Fibroblast of lung (primary cell): ENCODE results near the gene ADRA1B. TPM values are rescaled to one million over a fixed set of nuclear protein-coding genes. Genes with fewer than 3 reads are reported as not detected.

Experiments used
- DNase-seq, 2 donors: peaks; one replicate each; pipeline versions ENCODE4 v3.0.0 to v3.0.0-alpha.2; 2010; ENCODE audit warnings: low read depth in 2 of 2
- H2AFZ ChIP-seq: 2 replicates; pipeline ENCODE4 v1.5.1; 2012; ENCODE audit warnings: low read length, control low read depth, inconsistent platforms
- H3K27ac ChIP-seq: 2 replicates; pipeline ENCODE4 v1.5.1; 2011; ENCODE audit warnings: low read length, control low read depth; ENCODE audit not compliant: insufficient read depth
- H3K27me3 ChIP-seq: 2 replicates; pipeline ENCODE4 v1.5.1; 2011; ENCODE audit warnings: mild to moderate bottlenecking, low read length; ENCODE audit not compliant: control insufficient read depth, insufficient read depth
- H3K36me3 ChIP-seq: 2 replicates; pipeline ENCODE4 v1.5.1; 2011; ENCODE audit warnings: low read length; ENCODE audit not compliant: control insufficient read depth, insufficient read depth
- H3K4me1 ChIP-seq: 2 replicates; pipeline ENCODE4 v1.5.1; 2011; ENCODE audit warnings: low read length; ENCODE audit not compliant: control insufficient read depth, insufficient read depth; ENCODE audit errors: extremely low read depth
- H3K4me2 ChIP-seq: 2 replicates; pipeline ENCODE4 v1.5.1; 2011; ENCODE audit warnings: low read length, control low read depth; ENCODE audit not compliant: insufficient read depth; ENCODE audit errors: extremely low read depth
- H3K4me3 ChIP-seq, 4 experiments: fragments of 200-600 bp in 1 of 4; sonication (generic) in 1 of 4; replicated peaks in 1 of 4; 2 replicates each; pipeline ENCODE4 v1.5.1; 2011 to 2016; ENCODE audit warnings: low read length in 4 of 4, low read depth in 3 of 4, mild to moderate bottlenecking in 3 of 4, control low read depth in 2 of 4, inconsistent platforms in 1 of 4, mixed read lengths in 1 of 4; ENCODE audit not compliant: insufficient read depth in 1 of 4; ENCODE audit errors: control extremely low read depth in 1 of 4
- H3K79me2 ChIP-seq: 2 replicates; pipeline ENCODE4 v1.5.1; 2012; ENCODE audit warnings: mild to moderate bottlenecking, low read length, inconsistent platforms; ENCODE audit not compliant: control insufficient read depth, insufficient read depth
- H3K9ac ChIP-seq: 2 replicates; pipeline ENCODE4 v1.5.1; 2011; ENCODE audit warnings: mild to moderate bottlenecking, low read length, control low read depth; ENCODE audit not compliant: insufficient read depth
- H3K9me3 ChIP-seq: 2 replicates; pipeline ENCODE4 v1.5.1; 2012; ENCODE audit warnings: low read depth, low read length; ENCODE audit not compliant: control insufficient read depth, insufficient read depth
- H4K20me1 ChIP-seq: 2 replicates; pipeline ENCODE4 v1.5.1; 2011; ENCODE audit warnings: low read length; ENCODE audit not compliant: control insufficient read depth, insufficient read depth; ENCODE audit errors: extremely low read depth
- CTCF ChIP-seq, 2 donors: IDR thresholded peaks in 1 of 2; conservative IDR thresholded peaks in 1 of 2; 1 replicate in 1 of 2; 2 replicates in 1 of 2; pipeline ENCODE4 v1.5.1; 2011 to 2012; ENCODE audit warnings: low read length in 2 of 2, control low read depth in 1 of 2, inconsistent platforms in 1 of 2, low read depth in 1 of 2, mild to moderate bottlenecking in 1 of 2
- EZH2 ChIP-seq: IDR thresholded peaks from 2 replicates; pipeline ENCODE4 v1.5.1; 2012; ENCODE audit warnings: low read length, control low read depth, mild to moderate bottlenecking; ENCODE audit errors: missing control alignments
- polyA plus RNA-seq, 2 donors: library from polyadenylated mRNA; depleted of rRNA in 1 of 2; stranded (reverse) in 1 of 2; unstranded in 1 of 2; fragments of >200 nt; gene quantifications; 2 replicates each; pipeline ENCODE4 v1.2.1, GENCODE V29; 2011 to 2012; ENCODE audit warnings: missing spikeins in 1 of 2
- total RNA-seq: library from RNA; depleted of rRNA; stranded (reverse); fragments of >200 nt; gene quantifications from 2 replicates; pipeline ENCODE4 v1.2.1, GENCODE V29; 2014

Gene ADRA1B
- total and polyA plus RNA-seq, 2 donors (not counting 1 experiment from before 2014, with no cell fraction given): 0.99 to 1.7 TPM

GRCh38 chr5:160018945-160019625 lies 102.8 kb downstream of the ADRA1B start:
- H4K20me1 ChIP-seq: no peaks in the 10 kb centered on the region
- no peaks in the 10 kb centered on the region for H3K27me3 ChIP-seq
- H3K4me3 ChIP-seq: no peak overlapping the region
- peaks cover 7% of the 10 kb centered on the region for H3K4me1 ChIP-seq
- no peak overlapping the region for H3K4me2 ChIP-seq
- H3K9ac ChIP-seq: no peak overlapping the region
- no peaks in the 10 kb centered on the region for H3K79me2 ChIP-seq
- no peak overlapping the region for H3K27ac ChIP-seq
- TF ChIP-seq CTCF (conservative IDR thresholded peaks at IDR 0.05 in 1 of 2, IDR thresholded peaks at IDR 0.05 in 1 of 2; ENCODE audit: low read depth in 1 of 2, low read length in 2 of 2) (no peak), EZH2 (no peak)
- H3K9me3 ChIP-seq: no peaks in the 10 kb centered on the region
- DNase-seq: peak in 1 of 2 donors; percentile 51
- H2AFZ ChIP-seq: no peak overlapping the region
- peaks cover 1% of the 10 kb centered on the region for H3K36me3 ChIP-seq

GRCh38 chr5:160020266-160020770 lies 104.0 kb downstream of the ADRA1B start:
- H3K27me3 ChIP-seq: no peaks in the 10 kb centered on the region
- no peak overlapping the region for H3K4me3 ChIP-seq
- H3K36me3 ChIP-seq: peaks cover 1% of the 10 kb centered on the region
- H3K9me3 ChIP-seq: no peaks in the 10 kb centered on the region
- H2AFZ ChIP-seq: no peak overlapping the region
- no peak overlapping the region for H3K4me2 ChIP-seq
- TF ChIP-seq CTCF (conservative IDR thresholded peaks at IDR 0.05 in 1 of 2, IDR thresholded peaks at IDR 0.05 in 1 of 2; ENCODE audit: low read depth in 1 of 2, low read length in 2 of 2): no peak
- TF ChIP-seq EZH2: no peak
- H3K79me2 ChIP-seq: no peaks in the 10 kb centered on the region
- peaks cover 7% of the 10 kb centered on the region for H3K4me1 ChIP-seq
- no peak overlapping the region for H3K9ac ChIP-seq
- no peaks in the 10 kb centered on the region for H4K20me1 ChIP-seq
- no peak for DNase-seq
- H3K27ac ChIP-seq: no peak overlapping the region

- no peaks in the 10 kb centered on the region for H3K9me3 ChIP-seq
- peak overlapping the region; percentile 64 for H3K4me2 ChIP-seq
- H3K27me3 ChIP-seq: no peaks in the 10 kb centered on the region
- no peak overlapping the region for H3K27ac ChIP-seq
- DNase-seq: peak; percentile 26 to 69
- H4K20me1 ChIP-seq: no peaks in the 10 kb centered on the region
- TF ChIP-seq CTCF (conservative IDR thresholded peaks at IDR 0.05 in 1 of 2, IDR thresholded peaks at IDR 0.05 in 1 of 2; ENCODE audit: low read depth in 1 of 2, low read length in 2 of 2) (no peak), EZH2 (no peak)
- no peaks in the 10 kb centered on the region for H3K79me2 ChIP-seq
- H3K36me3 ChIP-seq: peaks cover 1% of the 10 kb centered on the region
- no peak overlapping the region for H3K4me3 ChIP-seq
- H2AFZ ChIP-seq: no peak overlapping the region
- no peak overlapping the region for H3K9ac ChIP-seq
- peaks cover 7% of the 10 kb centered on the region for H3K4me1 ChIP-seq
These were observed 104.7 kb downstream of the ADRA1B start for GRCh38 chr5:160020964-160021363.
